Heart left ventricle (tissue), 16 donors: ENCODE measurements around the gene SYNM. TPM values are rescaled to one million over a fixed set of nuclear protein-coding genes. Genes with fewer than 3 reads are reported as not detected.

Experiments
- ATAC-seq, 4 donors: fragments of 200-7000 bp; cut with Tn5 transposase; one replicate each; pipeline ENCODE4 v1.9.1; 2020 to 2022; ENCODE audit warnings: moderate library complexity in 4 of 4, mild to moderate bottlenecking in 3 of 4, moderate number of reproducible peaks in 1 of 4
- DNase-seq, 5 donors: peaks; one replicate each; pipeline ENCODE4 v3.0.0-alpha.2; 2020
- H3K27ac ChIP-seq, 12 donors: fragments of 200-600 bp; sonication (generic) in 4 of 12; one replicate each; pipeline versions ENCODE4 v1.5.0 to v1.8.0; 2016 to 2022; ENCODE audit warnings: mild to moderate bottlenecking in 2 of 12
- H3K27me3 ChIP-seq, 9 donors: fragments of 200-600 bp; sonication (generic) in 2 of 9; one replicate each; pipeline versions ENCODE4 v1.5.1 to v1.8.0; 2016 to 2022; ENCODE audit warnings: mild to moderate bottlenecking in 3 of 9
- H3K36me3 ChIP-seq, 9 donors: fragments of 200-600 bp; sonication (generic) in 2 of 9; one replicate each; pipeline versions ENCODE4 v1.5.0 to v1.8.0; 2018 to 2022; ENCODE audit warnings: mild to moderate bottlenecking in 2 of 9
- H3K4me1 ChIP-seq, 12 donors: fragments of 200-600 bp; sonication (generic) in 4 of 12; one replicate each; pipeline versions ENCODE4 v1.5.0 to v1.8.0; 2016 to 2022; ENCODE audit warnings: mild to moderate bottlenecking in 3 of 12
- H3K4me3 ChIP-seq, 12 donors: fragments of 200-600 bp; sonication (generic) in 4 of 12; one replicate each; pipeline versions ENCODE4 v1.5.0 to v1.8.0; 2017 to 2022; ENCODE audit warnings: mild to moderate bottlenecking in 9 of 12, moderate library complexity in 4 of 12
- H3K9me3 ChIP-seq, 12 donors: fragments of 200-600 bp; sonication (generic) in 4 of 12; one replicate each; pipeline versions ENCODE4 v1.5.0 to v1.8.0; 2016 to 2022; ENCODE audit warnings: mild to moderate bottlenecking in 1 of 12
- POLR2A ChIP-seq, 2 donors: fragments of 450-650 bp; IDR thresholded peaks; one replicate each; pipeline ENCODE4 v1.6.1; 2017; ENCODE audit warnings: antibody characterized with exemption in 2 of 2, mild to moderate bottlenecking in 2 of 2, moderate library complexity in 2 of 2
- WGBS, 4 donors: extraction: QIAGEN DNeasy Blood & Tissue Kit in 2 of 4; methylation state at CpG; one replicate each; pipeline versions ENCODE4 v1.1.5 to v1.1.7; 2013 to 2018; 5-methylcytosine and 5-hydroxymethylcytosine counted together
- intact Hi-C, 10 donors: fragments of 100-400 bp; cut with DNase I; formaldehyde crosslinking; loops; one replicate each; pipeline versions ENCODE4 v1.11.1 to v1.14.2; 2022
- polyA plus RNA-seq, 2 donors: library from polyadenylated mRNA; stranded (reverse); fragments of 200-250 nt; gene quantifications; one replicate each; pipeline ENCODE4 v1.2.3, GENCODE V29; 2013
- total RNA-seq, 9 donors: library from RNA; depleted of rRNA in 2 of 9; stranded (reverse); fragments of >200 nt in 2 of 9; fragmentation: NEBNext Ultra II Directional in 3 of 9; extraction: Animal tissue kit (Norgen Biotek cat#: 25700) in 3 of 9; gene quantifications; one replicate each; pipeline versions ENCODE4 v1.1.0 to v1.2.4, GENCODE V29; 2016 to 2023
- TF ChIP-seq, protein P1 (sequence below), 12 donors: fragments of 200-600 bp; sonication (generic) in 4 of 12; IDR thresholded peaks; one replicate each; pipeline versions ENCODE4 v1.5.0 to v1.8.0; 2018 to 2022; ENCODE audit warnings: antibody characterized with exemption in 12 of 12, mild to moderate bottlenecking in 5 of 12
- donor health status: ischemic (EF 13 %, LVEDD 7.1; RV severe dilation, severe dysfunction).
- donor health status: healthy with polysubstance abuse.
- donor health status: DM: no; HTN: yes; CAD: no.
- donor health status: DM: no; HTN: no; CAD: no.
- donor health status: ischemic (EF 25% LVEDD 6.9; RV normal size, moderate dysfunction).
- donor health status: ischemic (EF 25% LVEDD 5.7; RV mildly dilated, moderate dysfunction).
- donor health status: healthy.
- donor health status: DM: yes; HTN: yes; CAD: no.
- donor health status: ischemic (EF 35%, LVEDD 5.7; RV mildly dilated, moderate dysfunction).
- donor health status: nonischemic (EF 11% LVEDD 7.7; RV severe dilation, severe dysfunction).
- donor health status: DM: yes; HTN: yes; CAD: no.
- donor health status: PGD.
- donor health status: ischemic (EF 29% LVEDD 5.4; RV normal size, mild dysfunction).
- donor health status: nonischemic (EF 23%, LVEDD 6.1; RV moderate dilation, normal function).

Gene SYNM
- total and polyA plus RNA-seq, 11 donors: 113 to 455 (median 262) TPM

GRCh38 chr15:99167640-99168039 lies 62.8 kb downstream of the SYNM start:
- Histone ChIP-seq H3K4me3 (no peak overlapping the region), H3K36me3 (peaks cover 0 to 51% (median 14%) of the 10 kb centered on the region in 9 donors), H3K4me1 (peaks cover 0 to 44% (median 16%) of the 10 kb centered on the region in 12 donors), H3K27me3 (no peaks in the 10 kb centered on the region), H3K9me3 (no peaks in the 10 kb centered on the region), H3K27ac (peak overlapping the region in 4 of 12 donors; percentile 17 to 94 (median 61))
- intact Hi-C loops: loop anchor here in 1 of 10 donors (5.0 kb wide), 1 partner anchor 60 kb away; the partner anchor contains the start of gene SYNM
- TF ChIP-seq, protein P1, sequence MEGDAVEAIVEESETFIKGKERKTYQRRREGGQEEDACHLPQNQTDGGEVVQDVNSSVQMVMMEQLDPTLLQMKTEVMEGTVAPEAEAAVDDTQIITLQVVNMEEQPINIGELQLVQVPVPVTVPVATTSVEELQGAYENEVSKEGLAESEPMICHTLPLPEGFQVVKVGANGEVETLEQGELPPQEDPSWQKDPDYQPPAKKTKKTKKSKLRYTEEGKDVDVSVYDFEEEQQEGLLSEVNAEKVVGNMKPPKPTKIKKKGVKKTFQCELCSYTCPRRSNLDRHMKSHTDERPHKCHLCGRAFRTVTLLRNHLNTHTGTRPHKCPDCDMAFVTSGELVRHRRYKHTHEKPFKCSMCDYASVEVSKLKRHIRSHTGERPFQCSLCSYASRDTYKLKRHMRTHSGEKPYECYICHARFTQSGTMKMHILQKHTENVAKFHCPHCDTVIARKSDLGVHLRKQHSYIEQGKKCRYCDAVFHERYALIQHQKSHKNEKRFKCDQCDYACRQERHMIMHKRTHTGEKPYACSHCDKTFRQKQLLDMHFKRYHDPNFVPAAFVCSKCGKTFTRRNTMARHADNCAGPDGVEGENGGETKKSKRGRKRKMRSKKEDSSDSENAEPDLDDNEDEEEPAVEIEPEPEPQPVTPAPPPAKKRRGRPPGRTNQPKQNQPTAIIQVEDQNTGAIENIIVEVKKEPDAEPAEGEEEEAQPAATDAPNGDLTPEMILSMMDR (IDR thresholded peaks at IDR 0.05): no peak
- TF ChIP-seq POLR2A (IDR thresholded peaks at IDR 0.05): no peak
- WGBS, 4 donors: 83 to 88% (median 85%) methylated on average over 4 to 6 of the region's 6 CpGs
- ATAC-seq (no peak), DNase-seq (no peak)

DNA sequence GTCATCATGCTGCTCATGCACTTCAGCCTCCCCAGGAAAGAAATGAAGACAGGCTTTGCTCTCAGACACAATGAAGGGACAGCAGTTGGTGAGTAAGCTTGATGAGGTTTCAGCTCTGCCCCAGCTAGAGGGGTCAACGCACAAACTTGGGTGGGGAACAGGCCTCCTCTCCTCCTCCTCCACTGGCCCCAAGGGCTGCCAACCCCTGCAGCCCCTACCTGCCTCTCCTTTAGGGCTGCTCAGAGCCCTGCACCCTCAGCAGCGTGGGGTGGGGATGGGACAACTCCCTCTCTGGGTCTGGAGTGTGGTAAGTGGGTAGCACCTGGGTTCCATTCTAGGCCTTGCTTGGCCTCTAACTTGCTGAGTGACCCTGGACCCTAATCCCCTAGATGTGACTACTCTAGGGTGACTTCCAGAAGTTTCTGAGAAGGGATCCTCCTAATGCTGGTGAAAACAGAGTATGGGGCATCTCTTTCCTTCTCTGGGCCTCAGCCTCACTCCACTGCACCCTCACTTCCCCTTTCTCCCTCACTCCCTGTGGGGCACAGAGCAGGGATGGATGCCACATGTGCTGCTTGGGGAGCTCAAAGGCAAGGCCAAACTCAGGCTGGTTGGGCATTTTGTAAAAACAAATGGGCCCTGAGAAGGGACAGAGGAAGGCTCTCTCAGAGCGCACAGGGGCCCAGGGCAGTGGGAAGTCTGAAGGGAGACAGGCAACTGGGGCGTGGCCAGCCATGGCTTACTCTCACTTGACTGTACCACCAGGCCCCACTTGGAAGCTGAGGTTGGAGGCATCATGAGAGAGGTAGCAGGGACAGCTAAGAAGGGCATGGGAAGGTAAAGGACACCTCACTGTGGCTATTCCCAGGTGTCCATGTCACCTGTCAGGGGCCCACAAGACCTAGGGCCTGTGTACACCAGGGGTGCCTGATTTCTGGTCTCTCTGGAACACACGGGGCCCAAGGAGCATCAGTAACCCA lies 64.0 kb downstream of the SYNM start:
- peak overlapping the region; percentile 62 to 94 (median 83) for H3K27ac ChIP-seq
- peaks cover 0 to 53% (median 18%) of the 10 kb centered on the region in 9 donors for H3K36me3 ChIP-seq
- H3K4me3 ChIP-seq: no peak overlapping the region
- H3K4me1 ChIP-seq: peaks cover 0 to 57% (median 16%) of the 10 kb centered on the region in 12 donors
- ATAC-seq (peak in 1 of 4 donors; percentile 24), DNase-seq (no peak)
- no peaks in the 10 kb centered on the region for H3K27me3 ChIP-seq
- 94 to 97% (median 96%) methylated on average over 5 of the region's 5 CpGs for WGBS, 4 donors
- H3K9me3 ChIP-seq: no peaks in the 10 kb centered on the region
- TF ChIP-seq, protein P1 (IDR thresholded peaks at IDR 0.05): no peak
- TF ChIP-seq POLR2A (IDR thresholded peaks at IDR 0.05): no peak
- intact Hi-C loops: loop anchor here in 1 of 10 donors (5.0 kb wide), 1 partner anchor 62 kb away; the partner anchor contains the start of gene SYNM

- WGBS, 4 donors: 46 to 62% (median 54%) methylated on average over 10 of the region's 10 CpGs
- DNase-seq: peak in 2 of 5 donors; percentile 29 to 53
- Histone ChIP-seq H3K4me1 (peaks cover 0 to 65% (median 20%) of the 10 kb centered on the region in 12 donors), H3K27ac (peak overlapping the region; percentile 62 to 94 (median 83)), H3K27me3 (no peaks in the 10 kb centered on the region), H3K4me3 (no peak overlapping the region), H3K36me3 (peaks cover 0 to 55% (median 21%) of the 10 kb centered on the region in 9 donors), H3K9me3 (no peaks in the 10 kb centered on the region)
- peak; percentile 40 to 57 (median 52) for ATAC-seq
- no peak for TF ChIP-seq POLR2A (IDR thresholded peaks at IDR 0.05)
- TF ChIP-seq, protein P1 (IDR thresholded peaks at IDR 0.05): no peak
- intact Hi-C loops: loop anchor here in 6 of 10 donors (1.0 to 5.0 kb wide), 5 partner anchors 33 to 65 kb away; partner anchors contain the start of gene SYNM (in 4 of the 6)
These were observed 65.0 kb downstream of the SYNM start for GRCh38 chr15:99169769-99170311.
